C4-2B (cell line): Measurements from ENCODE around the gene ARSJ.

ENCODE experiments used
- CTCF ChIP-seq: fragments of 450-650 bp; conservative IDR thresholded peaks from 2 replicates; pipeline ENCODE4 v1.5.1; 2017; ENCODE audit warnings: mild to moderate bottlenecking
- ZFX ChIP-seq: fragments of 450-650 bp; IDR thresholded peaks from 2 replicates; pipeline ENCODE4 v1.6.1; 2017

GRCh38 chr4:114021451-114021850 lies 42.0 kb upstream of the ARSJ start:
- TF ChIP-seq CTCF (no peak), ZFX (no peak)
